Suprapubic skin (tissue), 4 donors: ENCODE results near the gene TGM2.

ENCODE experiments used
- CTCF ChIP-seq, 2 donors: fragments of 200-600 bp in 1 of 2; fragments of 450-650 bp in 1 of 2; sonication (generic) in 1 of 2; IDR thresholded peaks; one replicate each; pipeline ENCODE4 v1.5.1; 2016 to 2019; ENCODE audit warnings: antibody characterized with exemption in 2 of 2, mild to moderate bottlenecking in 1 of 2, moderate library complexity in 1 of 2
- POLR2A ChIP-seq, 2 donors: fragments of 450-650 bp; IDR thresholded peaks; one replicate each; pipeline ENCODE4 v1.6.1; 2017; ENCODE audit warnings: antibody characterized with exemption in 2 of 2, mild to moderate bottlenecking in 2 of 2, moderate library complexity in 2 of 2
- POLR2AphosphoS5 ChIP-seq, 3 donors: sonication (generic); formaldehyde crosslinking; IDR thresholded peaks; one replicate each; pipeline ENCODE4 v1.6.1; 2017; ENCODE audit warnings: antibody characterized with exemption in 3 of 3

- TF ChIP-seq CTCF (IDR thresholded peaks at IDR 0.05) (no peak), POLR2A (IDR thresholded peaks at IDR 0.05) (no peak), POLR2AphosphoS5 (IDR thresholded peaks at IDR 0.05) (no peak)
Measured at GRCh38 chr20:38079353-38079752, 85.7 kb downstream of the TGM2 start.
